Endodermal cell (in vitro differentiated cells): ENCODE results near the gene IFNLR1. TPM values are rescaled to one million over a fixed set of nuclear protein-coding genes. Genes with fewer than 3 reads are reported as not detected.

Experiments used
- DNase-seq: peaks from one replicate; pipeline ENCODE4 v3.0.0-alpha.2; 2017
- H3K27ac ChIP-seq: 2 replicates; pipeline ENCODE4 v1.5.1; 2013; ENCODE audit warnings: mild to moderate bottlenecking, low read depth, low read length, moderate library complexity
- H3K27me3 ChIP-seq: 2 replicates; pipeline ENCODE4 v1.6.1; 2013; ENCODE audit warnings: mild to moderate bottlenecking, low read length, moderate library complexity; ENCODE audit not compliant: insufficient read depth, control insufficient read depth, poor library complexity, severe bottlenecking
- H3K36me3 ChIP-seq: 2 replicates; pipeline ENCODE4 v1.7.0; 2013; ENCODE audit warnings: mild to moderate bottlenecking, low read length, moderate library complexity; ENCODE audit not compliant: control insufficient read depth, insufficient read depth
- H3K4me1 ChIP-seq: one replicate; pipeline ENCODE4 v1.7.0; 2013; ENCODE audit warnings: low read length; ENCODE audit not compliant: control insufficient read depth, insufficient read depth
- H3K4me3 ChIP-seq: 2 replicates; pipeline ENCODE4 v1.5.1; 2013; ENCODE audit warnings: mild to moderate bottlenecking, low read length, moderate library complexity
- H3K9ac ChIP-seq: 2 replicates; pipeline ENCODE4 v1.6.1; 2013; ENCODE audit warnings: mild to moderate bottlenecking, low read length, moderate library complexity; ENCODE audit not compliant: poor library complexity, severe bottlenecking; ENCODE audit errors: extremely low read depth
- H3K9me3 ChIP-seq: 2 replicates; pipeline ENCODE4 v1.6.1; 2013; ENCODE audit warnings: mild to moderate bottlenecking, low read length, moderate library complexity; ENCODE audit not compliant: control insufficient read depth
- H3K27ac Mint-ChIP-seq: 2 replicates; pipeline ENCODE4 v1.8.0; 2020; ENCODE audit warnings: mixed read lengths
- H3K27me3 Mint-ChIP-seq: 2 replicates; pipeline ENCODE4 v1.8.0; 2021; ENCODE audit warnings: mild to moderate bottlenecking, mixed read lengths; ENCODE audit not compliant: insufficient read depth
- H3K36me3 Mint-ChIP-seq: 2 replicates; pipeline ENCODE4 v1.8.0; 2020; ENCODE audit warnings: low read depth, mixed read lengths
- H3K4me1 Mint-ChIP-seq: 2 replicates; pipeline ENCODE4 v1.8.0; 2020; ENCODE audit warnings: mixed read lengths
- H3K4me3 Mint-ChIP-seq: 2 replicates; pipeline ENCODE4 v1.8.0; 2020; ENCODE audit warnings: mild to moderate bottlenecking, moderate library complexity, mixed read lengths
- H3K9me3 Mint-ChIP-seq: 2 replicates; pipeline ENCODE4 v1.8.0; 2020; ENCODE audit warnings: mild to moderate bottlenecking, mixed read lengths
- CTCF ChIP-seq: fragments of 200-600 bp; sonication (generic); conservative IDR thresholded peaks from 2 replicates; pipeline ENCODE4 v1.5.0; 2021; ENCODE audit warnings: antibody characterized with exemption, mild to moderate bottlenecking
- WGBS, 2 experiments: methylation state at CpG; one replicate each; pipeline versions ENCODE4 v1.1.5 to v1.1.7; 2013; ENCODE audit warnings: missing lambda C conversion rate in 2 of 2, mixed read lengths in 1 of 2; ENCODE audit not compliant: insufficient coverage in 1 of 2, insufficient read length in 1 of 2; 5-methylcytosine and 5-hydroxymethylcytosine counted together
- total RNA-seq, 2 donors: library from RNA; stranded (reverse); fragmentation: NEBNext Ultra II Directional in 1 of 2; extraction: Animal tissue kit (Norgen Biotek cat#: 25700) in 1 of 2; gene quantifications; 2 replicates in 1 of 2; 3 replicates in 1 of 2; pipeline ENCODE4 v1.2.1, GENCODE V29; 2021

The IFNLR1 gene
- total RNA-seq, 2 donors from 2014 or later: 12.1 to 13.0 TPM

GRCh38 chr1:24172598-24172997 lies 14.5 kb downstream of the IFNLR1 start:
- H3K36me3 ChIP-seq: peaks cover 24% of the 10 kb centered on the region
- TF ChIP-seq CTCF: no peak
- Mint-ChIP-seq H3K4me1 (no peaks in the 10 kb centered on the region), H3K4me3 (no peak overlapping the region), H3K9me3 (peaks cover 5% of the 10 kb centered on the region), H3K27me3 (no peaks in the 10 kb centered on the region), H3K36me3 (peaks cover 58% of the 10 kb centered on the region), H3K27ac (no peak overlapping the region)
- peaks cover 6% of the 10 kb centered on the region for H3K9me3 ChIP-seq
- no peak overlapping the region for H3K4me3 ChIP-seq
- no peaks in the 10 kb centered on the region for H3K27me3 ChIP-seq
- no peak overlapping the region for H3K9ac ChIP-seq
- WGBS, 2 experiments: 93 to 95% methylated on average over 3 to 5 of the region's 5 CpGs
- no peak for DNase-seq
- H3K4me1 ChIP-seq: no peaks in the 10 kb centered on the region
- no peak overlapping the region for H3K27ac ChIP-seq

- Mint-ChIP-seq H3K9me3 (peaks cover 5% of the 10 kb centered on the region), H3K27ac (no peak overlapping the region)
These were observed 17.8 kb downstream of the IFNLR1 start for GRCh38 chr1:24169286-24169685.

GRCh38 chr1:24168245-24168644 lies 18.8 kb downstream of the IFNLR1 start:
- H3K4me1 ChIP-seq: no peaks in the 10 kb centered on the region
- H3K27me3 ChIP-seq: no peaks in the 10 kb centered on the region
- peaks cover 54% of the 10 kb centered on the region for H3K36me3 ChIP-seq
- no peak overlapping the region for H3K4me3 ChIP-seq
- Mint-ChIP-seq H3K27ac (no peak overlapping the region), H3K9me3 (no peaks in the 10 kb centered on the region), H3K4me1 (peaks cover 8% of the 10 kb centered on the region), H3K27me3 (peaks cover 7% of the 10 kb centered on the region), H3K4me3 (no peak overlapping the region), H3K36me3 (peaks cover 63% of the 10 kb centered on the region)
- peaks cover 6% of the 10 kb centered on the region for H3K9me3 ChIP-seq
- 81 to 92% methylated on average over 6 to 7 of the region's 7 CpGs for WGBS, 2 experiments
- TF ChIP-seq CTCF: no peak
- no peak overlapping the region for H3K27ac ChIP-seq
- H3K9ac ChIP-seq: no peak overlapping the region
- DNase-seq: peak; percentile 11

More at GRCh38 chr1:24169286-24169685, 17.8 kb downstream of the IFNLR1 start:
- peaks cover 46% of the 10 kb centered on the region for H3K36me3 ChIP-seq
- H3K36me3 Mint-ChIP-seq: peaks cover 66% of the 10 kb centered on the region
- no peak for TF ChIP-seq CTCF
- H3K4me3 Mint-ChIP-seq: no peak overlapping the region
- 94 to 96% methylated on average over 6 to 12 of the region's 12 CpGs for WGBS, 2 experiments
- no peak for DNase-seq
- no peak overlapping the region for H3K9ac ChIP-seq
- peaks cover 6% of the 10 kb centered on the region for H3K9me3 ChIP-seq
- no peak overlapping the region for H3K4me3 ChIP-seq
- peaks cover 3% of the 10 kb centered on the region for H3K4me1 Mint-ChIP-seq
- peaks cover 7% of the 10 kb centered on the region for H3K27me3 Mint-ChIP-seq
- no peaks in the 10 kb centered on the region for H3K27me3 ChIP-seq
- H3K4me1 ChIP-seq: no peaks in the 10 kb centered on the region
- H3K27ac ChIP-seq: no peak overlapping the region
